CD1c-positive myeloid dendritic cell (primary cell): ENCODE data around the gene IGFL1.
"Not testable (repeated sequence)": the region's sequence is repeated elsewhere in the genome, so short reads cannot be mapped to it uniquely, and the experiment has no call there.

Experiments used
- DNase-seq: peaks from one replicate; pipeline ENCODE4 v3.0.0-alpha.2; 2016; ENCODE audit errors: extremely low spot score

The IGFL1 gene

DNA sequence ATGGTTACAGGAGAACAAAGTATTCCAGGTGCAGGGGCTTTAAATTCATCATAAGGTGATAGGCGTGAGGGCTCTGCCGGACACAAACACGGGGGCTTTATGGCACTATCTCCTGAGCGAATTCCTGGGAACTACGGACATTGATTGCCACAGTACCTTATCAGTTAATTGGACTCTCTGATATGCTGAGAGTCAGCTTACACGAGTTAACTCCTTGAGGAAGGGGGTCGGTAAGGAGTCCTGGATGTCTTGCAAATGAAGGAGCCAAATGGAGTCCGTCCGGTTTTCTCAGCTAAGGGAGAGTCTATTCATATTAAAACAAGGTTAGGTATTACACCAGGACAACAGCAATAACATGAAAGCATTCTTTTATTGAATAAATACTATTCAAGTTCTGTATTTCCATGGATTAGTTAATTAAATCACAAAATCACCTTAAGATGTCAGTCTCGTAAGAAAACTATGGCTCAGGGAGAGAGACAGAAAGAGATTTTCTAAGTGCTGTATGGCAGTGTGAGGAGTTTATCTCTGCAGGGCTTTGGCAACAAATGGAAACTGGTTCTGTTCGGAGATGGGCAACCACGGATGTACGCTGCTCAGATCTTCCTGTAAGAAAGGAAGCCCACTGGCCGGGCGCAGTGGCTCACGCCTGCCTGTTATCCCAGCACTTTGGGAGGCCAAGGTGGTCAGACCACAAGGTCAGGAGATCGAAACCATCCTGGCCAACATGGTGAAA is 41.1 kb downstream of the IGFL1 start:
- no peak for DNase-seq

DNA sequence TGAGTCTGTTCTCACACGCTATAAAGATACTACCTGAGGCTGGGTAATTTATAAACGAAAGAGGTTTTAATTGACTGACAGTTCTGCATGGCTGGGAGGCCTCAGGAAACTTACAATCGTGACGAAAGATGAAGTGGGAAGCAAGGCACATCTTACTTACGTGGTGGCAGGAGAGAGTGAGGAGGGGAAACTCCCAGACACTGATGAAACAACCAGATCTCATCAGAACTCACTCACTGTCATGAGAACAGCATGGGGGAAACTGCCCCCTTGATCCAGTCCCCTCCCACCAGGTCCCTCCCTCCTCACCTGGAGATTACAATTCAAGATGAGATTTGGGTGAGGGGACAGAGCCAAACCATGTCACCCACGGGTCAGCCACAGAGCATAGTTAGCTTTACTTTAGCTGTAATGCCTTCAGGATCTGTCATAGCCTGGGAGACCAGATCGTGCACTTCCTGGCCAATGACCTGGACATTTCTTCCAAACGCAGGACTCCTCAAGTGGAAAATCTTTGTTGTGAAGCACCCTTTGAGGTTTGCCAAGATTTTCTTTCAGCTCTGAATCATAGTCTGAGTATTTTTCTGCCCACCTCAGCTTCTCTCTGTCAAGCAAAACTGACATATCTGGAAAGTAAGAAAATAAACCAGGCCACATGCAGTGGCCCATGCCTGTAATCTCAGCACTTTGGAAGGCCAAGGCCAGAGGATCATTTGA is 42.1 kb downstream of the IGFL1 start:
- DNase-seq: no peak

DNA sequence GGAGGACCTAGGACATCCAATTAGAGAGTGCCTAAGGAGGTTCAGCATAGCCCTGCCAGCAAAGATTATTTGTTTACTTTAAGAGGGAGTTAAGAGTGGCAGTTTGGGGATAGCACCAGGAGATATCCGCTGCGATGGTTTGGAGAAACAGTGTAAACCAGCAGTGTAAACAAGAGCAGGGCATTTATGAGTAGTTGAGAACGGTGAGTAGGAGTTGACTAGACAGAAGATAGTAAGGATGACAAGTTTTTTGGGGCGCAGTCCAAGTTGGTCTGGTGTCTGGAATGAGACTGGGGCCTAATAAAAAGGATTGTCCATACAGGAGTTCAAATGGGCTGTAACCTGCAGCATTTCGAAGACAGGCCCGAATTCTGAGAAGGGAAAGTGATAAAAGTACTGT is 44.4 kb downstream of the IGFL1 start:
- DNase-seq: not testable (repeated sequence)

GRCh38 chr19:46279177-46279576 is 49.6 kb downstream of the IGFL1 start:
- DNase-seq: no peak
